Keratinocyte (primary cell): ENCODE data around the gene ANKRD55. TPM values are rescaled to one million over a fixed set of nuclear protein-coding genes. Genes with fewer than 3 reads are reported as not detected.
"Not testable (repeated sequence)": the region's sequence is repeated elsewhere in the genome, so short reads cannot be mapped to it uniquely, and the experiment has no call there.

Source experiments
- DNase-seq: peaks from one replicate; pipeline ENCODE4 v3.0.0-alpha.2; 2011; ENCODE audit warnings: low read depth, missing footprints, low spot score
- FAIRE-seq: peaks from 2 replicates; lab custom pipeline; 2011; peaks lifted over from hg19 to GRCh38; lab: Jason Lieb, UNC
- H2AFZ ChIP-seq: 2 replicates; pipeline ENCODE4 v1.6.0; 2012; ENCODE audit warnings: low read length, control low read depth, inconsistent platforms; ENCODE audit not compliant: control insufficient read depth
- H3K27ac ChIP-seq: 2 replicates; pipeline ENCODE4 v1.5.1; 2011; ENCODE audit warnings: low read length; ENCODE audit not compliant: control insufficient read depth, insufficient read depth
- H3K27me3 ChIP-seq: 3 replicates; pipeline ENCODE4 v1.6.0; 2011; ENCODE audit warnings: low read length; ENCODE audit not compliant: control insufficient read depth, insufficient read depth; ENCODE audit errors: extremely low read depth
- H3K36me3 ChIP-seq, 2 experiments: 2 replicates in 1 of 2; 3 replicates in 1 of 2; pipeline ENCODE4 v1.5.1; 2011; ENCODE audit warnings: low read length in 2 of 2, mild to moderate bottlenecking in 1 of 2; ENCODE audit not compliant: control insufficient read depth in 2 of 2, insufficient read depth in 2 of 2; ENCODE audit errors: extremely low read depth in 1 of 2
- H3K4me1 ChIP-seq: 3 replicates; pipeline ENCODE4 v1.5.1; 2011; ENCODE audit warnings: low read length; ENCODE audit not compliant: control insufficient read depth, insufficient read depth; ENCODE audit errors: extremely low read depth
- H3K4me2 ChIP-seq: 3 replicates; pipeline ENCODE4 v1.6.0; 2011; ENCODE audit warnings: low read depth, low read length; ENCODE audit not compliant: control insufficient read depth, insufficient read depth; ENCODE audit errors: extremely low read depth
- H3K4me3 ChIP-seq, 3 experiments: fragments of 200-600 bp in 1 of 3; sonication (generic) in 1 of 3; 2 replicates in 2 of 3; 3 replicates in 1 of 3; pipeline ENCODE4 v1.5.1; 2011 to 2016; ENCODE audit warnings: low read length in 3 of 3, mild to moderate bottlenecking in 3 of 3, control low read depth in 2 of 3, inconsistent platforms in 1 of 3, low read depth in 1 of 3, mixed read lengths in 1 of 3, mixed run types in 1 of 3, moderate library complexity in 1 of 3; ENCODE audit not compliant: control insufficient read depth in 2 of 3, insufficient read depth in 2 of 3; ENCODE audit errors: extremely low read depth in 1 of 3
- H3K79me2 ChIP-seq: 2 replicates; pipeline ENCODE4 v1.6.0; 2012; ENCODE audit warnings: low read length; ENCODE audit not compliant: control insufficient read depth, insufficient read depth
- H3K9ac ChIP-seq: 3 replicates; pipeline ENCODE4 v1.6.0; 2011; ENCODE audit warnings: low read length; ENCODE audit not compliant: control insufficient read depth, insufficient read depth; ENCODE audit errors: extremely low read depth
- H3K9me1 ChIP-seq: 3 replicates; pipeline ENCODE4 v1.6.0; 2011; ENCODE audit warnings: low read length; ENCODE audit not compliant: control insufficient read depth, insufficient read depth; ENCODE audit errors: extremely low read depth
- H3K9me3 ChIP-seq: 2 replicates; pipeline ENCODE4 v1.5.1; 2012; ENCODE audit warnings: low read depth, low read length; ENCODE audit not compliant: control insufficient read depth
- H4K20me1 ChIP-seq: 3 replicates; pipeline ENCODE4 v1.6.0; 2011; ENCODE audit warnings: low read length; ENCODE audit not compliant: control insufficient read depth, insufficient read depth; ENCODE audit errors: extremely low read depth
- CTCF ChIP-seq, 3 experiments: IDR thresholded peaks in 1 of 3; conservative IDR thresholded peaks in 1 of 3; optimal IDR thresholded peaks in 1 of 3; 2 replicates in 2 of 3; 3 replicates in 1 of 3; pipeline versions ENCODE3 to v1.5.1; 2011; ENCODE audit warnings: low read length in 3 of 3, mild to moderate bottlenecking in 3 of 3, moderate library complexity in 2 of 3, control low read depth in 1 of 3, inconsistent platforms in 1 of 3; ENCODE audit not compliant: insufficient read depth in 2 of 3; ENCODE audit errors: extremely low read depth in 1 of 3
- EZH2 ChIP-seq: IDR thresholded peaks from one replicate; pipeline ENCODE4 v1.6.1; 2012; ENCODE audit warnings: inconsistent platforms, mild to moderate bottlenecking, low read length, moderate library complexity
- dilution Hi-C: fragments of 300-500 bp; cut with MboI; formaldehyde crosslinking; loops from one replicate; pipeline ENCODE4 v1.7.0; 2020; ENCODE audit warnings: low sequenced_read_pairs; ENCODE audit not compliant: extremely low pct_ligation_motif_present
- polyA plus RNA-seq, 5 experiments: library from polyadenylated mRNA; depleted of rRNA in 3 of 5; stranded (reverse) in 3 of 5; stranded (forward) in 1 of 5; unstranded in 1 of 5; fragments of >200 nt; gene quantifications; 1 replicate in 1 of 5; 2 replicates in 3 of 5; 3 replicates in 1 of 5; pipeline versions ENCODE4 v1.2.1 to v1.2.3, GENCODE V29; 2011 to 2012; ENCODE audit warnings: missing spikeins in 2 of 5, low read depth in 1 of 5, low replicate concordance in 1 of 5

Gene ANKRD55
- polyA plus RNA-seq, 1 donor (not counting 4 experiments of a cell fraction or from before 2014, with no cell fraction given) = not detected

- Histone ChIP-seq H4K20me1 (no peaks in the 10 kb centered on the region), H3K27ac (no peak overlapping the region), H3K9me1 (no peaks in the 10 kb centered on the region), H3K79me2 (no peaks in the 10 kb centered on the region), H3K4me3 (no peak overlapping the region), H3K4me1 (peaks cover 9% of the 10 kb centered on the region), H3K36me3 (no peaks in the 10 kb centered on the region), H3K9ac (no peak overlapping the region), H3K27me3 (no peaks in the 10 kb centered on the region), H3K4me2 (no peak overlapping the region), H3K9me3 (no peaks in the 10 kb centered on the region), H2AFZ (no peak overlapping the region)
- TF ChIP-seq CTCF (optimal IDR thresholded peaks at IDR 0.05 in 1 of 3, IDR thresholded peaks at IDR 0.05 in 1 of 3, conservative IDR thresholded peaks at IDR 0.05 in 1 of 3; ENCODE audit: extremely low read depth in 1 of 3, insufficient read depth in 2 of 3, low read length in 3 of 3) (no peak), EZH2 (no peak)
- no peak for FAIRE-seq
- no peak for DNase-seq
- dilution Hi-C loops = no loop called here
These were observed 147.9 kb downstream of the ANKRD55 start for GRCh38 chr5:56085193-56085592.

DNA sequence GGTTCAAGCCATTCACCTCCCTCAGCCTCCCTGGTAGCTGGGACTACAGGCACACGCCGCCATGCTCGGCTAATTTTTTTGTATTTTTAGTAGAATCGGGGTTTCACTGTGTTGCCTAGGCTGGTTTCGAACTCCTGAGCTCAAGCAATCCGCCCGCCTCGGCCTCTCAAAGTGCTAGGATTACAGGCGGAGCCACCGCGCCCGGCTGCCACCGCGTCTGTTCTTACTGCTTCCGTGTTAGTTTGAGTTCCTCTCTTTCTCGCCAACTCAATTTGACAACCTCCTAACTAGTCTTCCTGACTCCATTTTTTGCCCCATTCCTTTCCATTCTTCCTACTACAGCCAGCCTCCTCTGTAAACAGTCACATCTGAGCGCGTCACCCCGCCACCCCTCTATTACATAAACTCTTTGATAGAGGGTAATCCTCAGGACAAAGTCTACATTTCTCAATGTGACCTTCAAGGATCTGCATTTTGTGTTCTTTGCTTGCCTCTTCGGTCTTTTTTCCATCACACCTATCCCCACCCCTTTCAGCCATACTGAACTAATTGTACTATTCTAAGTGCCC, 149.8 kb downstream of the ANKRD55 start:
- H3K79me2 ChIP-seq = no peaks in the 10 kb centered on the region
- H3K9me3 ChIP-seq = no peaks in the 10 kb centered on the region
- dilution Hi-C loops = no loop called here
- no peaks in the 10 kb centered on the region for H4K20me1 ChIP-seq
- H3K4me3 ChIP-seq = no peak overlapping the region
- H3K4me1 ChIP-seq = no peaks in the 10 kb centered on the region
- H3K9ac ChIP-seq = no peak overlapping the region
- FAIRE-seq = no peak
- no peak overlapping the region for H3K4me2 ChIP-seq
- no peak overlapping the region for H3K27ac ChIP-seq
- H3K36me3 ChIP-seq = no peaks in the 10 kb centered on the region
- no peaks in the 10 kb centered on the region for H3K9me1 ChIP-seq
- TF ChIP-seq CTCF (optimal IDR thresholded peaks at IDR 0.05 in 1 of 3, IDR thresholded peaks at IDR 0.05 in 1 of 3, conservative IDR thresholded peaks at IDR 0.05 in 1 of 3; ENCODE audit: extremely low read depth in 1 of 3, insufficient read depth in 2 of 3, low read length in 3 of 3) (no peak), EZH2 (no peak)
- peaks cover 5% of the 10 kb centered on the region for H3K27me3 ChIP-seq
- no peak overlapping the region for H2AFZ ChIP-seq
- DNase-seq = no peak

DNA sequence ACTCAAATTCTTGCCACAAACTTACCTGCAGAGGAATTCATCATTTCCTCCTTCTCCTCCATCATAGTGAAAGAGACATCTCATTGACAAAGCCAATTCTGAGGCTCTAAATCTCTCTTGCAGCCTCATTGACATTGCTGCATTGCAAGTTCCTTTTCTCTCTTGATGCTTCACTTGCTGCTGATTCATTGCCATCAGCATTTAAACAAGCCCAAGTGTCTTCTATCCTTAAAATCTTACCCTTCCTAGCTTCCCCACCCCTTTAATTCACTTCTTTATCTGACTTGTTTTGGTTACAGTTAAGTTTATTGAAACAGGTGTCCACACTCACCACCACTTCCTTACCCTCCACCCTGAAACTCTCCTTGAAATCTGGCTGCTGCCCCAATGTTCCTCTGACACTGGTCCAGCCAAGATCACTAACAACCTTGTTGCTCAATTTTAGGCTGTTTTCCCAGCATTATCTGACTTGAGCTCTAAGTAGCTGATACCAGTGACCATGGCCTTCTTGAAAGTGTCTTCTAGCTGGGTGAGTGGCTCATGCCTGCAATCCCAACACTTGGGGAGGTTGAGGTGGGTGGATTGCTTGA, 152.0 kb downstream of the ANKRD55 start:
- H3K79me2 ChIP-seq, H3K4me3 ChIP-seq, H3K4me1 ChIP-seq, H3K9ac ChIP-seq, H3K4me2 ChIP-seq, FAIRE-seq, H3K36me3 ChIP-seq, dilution Hi-C loops, H3K27ac ChIP-seq, H2AFZ ChIP-seq, H3K27me3 ChIP-seq, DNase-seq, H3K9me1 ChIP-seq, H4K20me1 ChIP-seq, H3K9me3 ChIP-seq: not testable (repeated sequence)
